IMR-90 (cell line): ENCODE measurements around the gene SCFD2. TPM values are rescaled to one million over a fixed set of nuclear protein-coding genes. Genes with fewer than 3 reads are reported as not detected.

ENCODE experiments used
- ATAC-seq: fragments of 200-7000 bp; cut with Tn5 transposase; 2 replicates; pipeline ENCODE4 v1.9.1; 2020; ENCODE audit warnings: low read depth, mild to moderate bottlenecking, moderate library complexity
- BruUV-seq: library from RNA; stranded (reverse); fragments of 400-500 nt; replicated peaks from 2 replicates; lab custom pipeline; 2021; lab: Mats Ljungman, UMichigan
- CTCF ChIA-PET: fragments of 300-600 bp; formaldehyde crosslinking; extraction: SDS; loops from one replicate; lab custom pipeline; 2021; ENCODE audit warnings: antibody characterized with exemption; lab: Yijun Ruan, JAX
- POLR2A ChIA-PET: fragments of 300-600 bp; sonication (Branson Sonifier 250); formaldehyde crosslinking; loops from one replicate; lab custom pipeline; 2022; ENCODE audit warnings: antibody characterized with exemption; ENCODE audit not compliant: unreplicated experiment; lab: Charles Lee
- DNase-seq: peaks from one replicate; pipeline ENCODE4 v3.0.0; 2013
- H2AFZ ChIP-seq: replicated peaks from 2 replicates; pipeline ENCODE3; 2013; ENCODE audit warnings: low read length, mild to moderate bottlenecking; ENCODE audit not compliant: poor library complexity
- H2AK5ac ChIP-seq: 2 replicates; pipeline ENCODE4 v1.6.1; 2013; ENCODE audit warnings: low read depth, low read length, inconsistent platforms
- H2AK9ac ChIP-seq: replicated peaks from 2 replicates; pipeline ENCODE3; 2013; ENCODE audit warnings: mild to moderate bottlenecking, low read depth, low read length, moderate library complexity; ENCODE audit not compliant: poor library complexity
- H2BK120ac ChIP-seq: 2 replicates; pipeline ENCODE4 v1.6.1; 2013; ENCODE audit warnings: low read depth, low read length, inconsistent platforms
- H2BK15ac ChIP-seq: 3 replicates; pipeline ENCODE4 v1.6.1; 2013; ENCODE audit warnings: low read depth, low read length, inconsistent platforms
- H2BK20ac ChIP-seq: 2 replicates; pipeline ENCODE4 v1.6.1; 2013; ENCODE audit warnings: low read depth, mild to moderate bottlenecking, inconsistent platforms, low read length, moderate library complexity
- H2BK5ac ChIP-seq: 2 replicates; pipeline ENCODE4 v1.6.1; 2013; ENCODE audit warnings: mild to moderate bottlenecking, low read depth, low read length, inconsistent platforms; ENCODE audit not compliant: poor library complexity, severe bottlenecking
- H3K14ac ChIP-seq: replicated peaks from 2 replicates; pipeline ENCODE4 v1.6.1; 2013; ENCODE audit warnings: low read depth, low read length, inconsistent platforms
- H3K18ac ChIP-seq: 2 replicates; pipeline ENCODE4 v1.6.1; 2013; ENCODE audit warnings: low read depth, low read length, control low read depth
- H3K23ac ChIP-seq: 2 replicates; pipeline ENCODE4 v1.6.1; 2013; ENCODE audit warnings: low read depth, low read length, inconsistent platforms
- H3K27ac ChIP-seq: 2 replicates; pipeline ENCODE4 v1.5.1; 2013; ENCODE audit warnings: mild to moderate bottlenecking, control low read depth, low read length; ENCODE audit not compliant: insufficient read depth
- H3K27me3 ChIP-seq: 2 replicates; pipeline ENCODE4 v1.6.1; 2013; ENCODE audit warnings: low read length; ENCODE audit not compliant: control insufficient read depth, insufficient read depth
- H3K36me3 ChIP-seq: 2 replicates; pipeline ENCODE4 v1.6.1; 2013; ENCODE audit warnings: low read length, mixed read lengths; ENCODE audit not compliant: control insufficient read depth, insufficient read depth
- H3K4ac ChIP-seq: 2 replicates; pipeline ENCODE4 v1.6.1; 2013; ENCODE audit warnings: low read depth, low read length, inconsistent platforms
- H3K4me1 ChIP-seq: 2 replicates; pipeline ENCODE4 v1.6.1; 2013; ENCODE audit warnings: low read length, mixed read lengths; ENCODE audit not compliant: control insufficient read depth, insufficient read depth
- H3K4me2 ChIP-seq: 2 replicates; pipeline ENCODE4 v1.6.1; 2013; ENCODE audit warnings: low read depth, mild to moderate bottlenecking, control low read depth, low read length, moderate library complexity
- H3K4me3 ChIP-seq: 2 replicates; pipeline ENCODE4 v1.5.1; 2013; ENCODE audit warnings: low read depth, mild to moderate bottlenecking, control low read depth, low read length, moderate library complexity; ENCODE audit not compliant: insufficient read depth
- H3K56ac ChIP-seq: 2 replicates; pipeline ENCODE4 v1.6.1; 2013; ENCODE audit warnings: low read length, inconsistent platforms; ENCODE audit not compliant: insufficient read depth; ENCODE audit errors: extremely low read depth
- H3K79me1 ChIP-seq, 2 experiments: 2 replicates each; pipeline ENCODE4 v1.6.1; 2013; ENCODE audit warnings: low read length in 2 of 2, inconsistent platforms in 1 of 2, low read depth in 1 of 2
- H3K9ac ChIP-seq: 2 replicates; pipeline ENCODE4 v1.6.1; 2013; ENCODE audit warnings: low read depth, low read length, control low read depth
- H3K9me1 ChIP-seq: 2 replicates; pipeline ENCODE4 v1.6.1; 2013; ENCODE audit warnings: low read length, inconsistent platforms; ENCODE audit not compliant: insufficient read depth
- H3K9me3 ChIP-seq: 2 replicates; pipeline ENCODE4 v1.6.1; 2013; ENCODE audit warnings: low read length; ENCODE audit not compliant: control insufficient read depth, insufficient read depth
- H4K20me1 ChIP-seq: 2 replicates; pipeline ENCODE4 v1.6.1; 2013; ENCODE audit warnings: low read length, inconsistent platforms; ENCODE audit not compliant: insufficient read depth
- H4K5ac ChIP-seq: 2 replicates; pipeline ENCODE4 v1.6.1; 2013; ENCODE audit warnings: mild to moderate bottlenecking, low read depth, low read length, control low read depth
- H4K8ac ChIP-seq, 2 experiments: 2 replicates each; pipeline ENCODE4 v1.6.1; 2013; ENCODE audit warnings: low read depth in 2 of 2, low read length in 2 of 2, control low read depth in 1 of 2, inconsistent platforms in 1 of 2
- H4K91ac ChIP-seq: 2 replicates; pipeline ENCODE4 v1.6.1; 2013; ENCODE audit warnings: low read depth, low read length, inconsistent platforms; ENCODE audit not compliant: insufficient read depth
- BHLHE40 ChIP-seq: fragments of 150-350 bp; IDR thresholded peaks from 2 replicates; pipeline ENCODE4 v1.6.1; 2016; ENCODE audit warnings: mild to moderate bottlenecking, low read depth, low read length
- CEBPB ChIP-seq: IDR thresholded peaks from 2 replicates; pipeline ENCODE4 v1.6.1; 2012; ENCODE audit warnings: low read depth, low read length, improper control_type of control experiment
- CHD1 ChIP-seq: IDR thresholded peaks from 2 replicates; pipeline ENCODE4 v1.6.1; 2012; ENCODE audit warnings: low read depth, low read length, improper control_type of control experiment
- CTCF ChIP-seq: conservative IDR thresholded peaks from 2 replicates; pipeline ENCODE4 v1.5.1; 2012; ENCODE audit warnings: mild to moderate bottlenecking, low read depth, low read length, improper control_type of control experiment
- ELK1 ChIP-seq: fragments of 150-350 bp; IDR thresholded peaks from 2 replicates; pipeline ENCODE4 v1.6.1; 2016; ENCODE audit warnings: low read depth, mild to moderate bottlenecking, low read length, moderate library complexity, borderline replicate concordance
- FOS ChIP-seq: fragments of 150-350 bp; IDR thresholded peaks from 2 replicates; pipeline ENCODE4 v1.6.1; 2016; ENCODE audit warnings: low read depth, low read length
- MAFK ChIP-seq: IDR thresholded peaks from 2 replicates; pipeline ENCODE4 v1.6.1; 2012; ENCODE audit warnings: low read depth, low read length, improper control_type of control experiment
- MAZ ChIP-seq: IDR thresholded peaks from 2 replicates; pipeline ENCODE4 v1.6.1; 2012; ENCODE audit warnings: low read depth, mild to moderate bottlenecking, low read length, improper control_type of control experiment, moderate library complexity, borderline replicate concordance
- NFE2L2 ChIP-seq: fragments of 150-350 bp; IDR thresholded peaks from 2 replicates; pipeline ENCODE4 v1.6.1; 2016; ENCODE audit warnings: low read depth, mild to moderate bottlenecking, low read length
- POLR2A ChIP-seq: IDR thresholded peaks from 2 replicates; pipeline ENCODE4 v1.6.1; 2012; ENCODE audit warnings: mild to moderate bottlenecking, low read depth, low read length
- RAD21 ChIP-seq: IDR thresholded peaks from 2 replicates; pipeline ENCODE4 v1.6.1; 2012; ENCODE audit warnings: low read length, improper control_type of control experiment
- RCOR1 ChIP-seq: IDR thresholded peaks from 2 replicates; pipeline ENCODE4 v1.6.1; 2012; ENCODE audit warnings: mild to moderate bottlenecking, low read length, improper control_type of control experiment; ENCODE audit not compliant: insufficient replicate concordance
- RFX5 ChIP-seq: IDR thresholded peaks from 2 replicates; pipeline ENCODE4 v1.8.0; 2012; ENCODE audit warnings: low read depth, mild to moderate bottlenecking, low read length, moderate library complexity
- SMC3 ChIP-seq: fragments of 150-350 bp; IDR thresholded peaks from 2 replicates; pipeline ENCODE4 v1.6.1; 2016; ENCODE audit warnings: low read depth, mild to moderate bottlenecking, antibody characterized with exemption, low read length, moderate library complexity
- USF2 ChIP-seq: fragments of 150-350 bp; IDR thresholded peaks from 2 replicates; pipeline ENCODE4 v1.6.1; 2017; ENCODE audit warnings: mild to moderate bottlenecking, antibody characterized with exemption, low read length, low read depth
- WGBS, 2 experiments: methylation state at CpG; one replicate each; pipeline versions ENCODE4 v1.1.5 to v1.1.7; 2013; ENCODE audit warnings: missing lambda C conversion rate in 2 of 2; ENCODE audit not compliant: insufficient read length in 1 of 2; ENCODE audit errors: extremely low coverage in 2 of 2; 5-methylcytosine and 5-hydroxymethylcytosine counted together
- dilution Hi-C: fragments of 300-500 bp; cut with HindIII; formaldehyde crosslinking; loops from one replicate; pipeline ENCODE4 v1.14.3; 2018; ENCODE audit warnings: low sequenced_read_pairs; ENCODE audit not compliant: unreplicated experiment
- in situ Hi-C: fragments of 300-500 bp; cut with MboI; formaldehyde crosslinking; loops from 3 replicates; pipeline ENCODE4 v1.14.3; 2019; ENCODE audit warnings: low sequenced_read_pairs, inconsistent platforms, mixed read lengths
- intact Hi-C: fragments of 100-400 bp; cut with micrococcal nuclease; formaldehyde crosslinking; loops from 2 replicates; pipeline ENCODE4 v1.10.0; 2022
- polyA plus RNA-seq, 3 experiments: library from polyadenylated mRNA; depleted of rRNA; stranded (reverse); fragments of >200 nt; gene quantifications; 2 replicates each; pipeline ENCODE4 v1.2.3, GENCODE V29; 2012; ENCODE audit warnings: low replicate concordance in 1 of 3
- total RNA-seq: library from RNA; depleted of rRNA; stranded (reverse); fragments of >200 nt; gene quantifications from 2 replicates; pipeline ENCODE4 v1.2.3, GENCODE V29; 2012

The SCFD2 gene
- total and polyA plus RNA-seq, 2 of the 4 experiments (the other 2 are of a cell fraction): 18.9 to 62.4 TPM

- no peak overlapping the region for H2AFZ ChIP-seq
- peaks cover 0 to 4% of the 10 kb centered on the region in 2 experiments; a peak in 1 of 4 replicates for H3K79me1 ChIP-seq
- no peak overlapping the region for H3K27ac ChIP-seq
- 0 out of 2 replicates have a peak, but pooled peaks cover 3% of the 10 kb centered on the region for H3K9me1 ChIP-seq
- no peak overlapping the region for H3K4ac ChIP-seq
- no peaks in the 10 kb centered on the region for H3K9me3 ChIP-seq
- no peak overlapping the region for H3K56ac ChIP-seq
- H3K4me3 ChIP-seq: no peak overlapping the region
- no peak overlapping the region for H3K9ac ChIP-seq
- no peak overlapping the region for H2BK20ac ChIP-seq
- no peak overlapping the region for H4K5ac ChIP-seq
- DNase-seq (no peak), ATAC-seq (no peak)
- no peak overlapping the region for H2AK9ac ChIP-seq
- intact Hi-C loops: no loop called here
- peaks cover 1% of the 10 kb centered on the region; the same call in 1 of the 2 replicates for H3K4me1 ChIP-seq
- BruUV-seq: TSS peak; percentile 6
- no peaks in the 10 kb centered on the region for H3K27me3 ChIP-seq
- ChIA-PET CTCF (interaction anchor here (1.1 kb wide), 1 partner anchor 19 kb away, joined by 6 read pairs; no protein-coding TSS in a partner anchor), POLR2A (no interaction called here)
- H4K8ac ChIP-seq: no peak overlapping the region
- in situ Hi-C loops: no loop called here
- H3K18ac ChIP-seq: no peak overlapping the region
- H2BK120ac ChIP-seq: no peak overlapping the region
- H3K36me3 ChIP-seq: no peaks in the 10 kb centered on the region
- no peak overlapping the region for H4K91ac ChIP-seq
- WGBS, 2 experiments: no CpG with 5 or more reads among the region's 4 CpGs
- H3K4me2 ChIP-seq: no peak overlapping the region
- no peak overlapping the region for H3K23ac ChIP-seq
- 0 out of 2 replicates have a peak overlapping the region, but pooled peaks have one; percentile 48 for H3K14ac ChIP-seq
- no peak overlapping the region for H2AK5ac ChIP-seq
- H2BK5ac ChIP-seq: no peak overlapping the region
- dilution Hi-C loops: no loop called here
- H4K20me1 ChIP-seq: no peaks in the 10 kb centered on the region
- no peak overlapping the region for H2BK15ac ChIP-seq
- TF ChIP-seq POLR2A (no peak), BHLHE40 (no peak), FOS (no peak), CEBPB (no peak), CHD1 (no peak), ELK1 (no peak), RFX5 (no peak), RCOR1 (no peak), NFE2L2 (no peak), MAFK (no peak), USF2 (no peak), SMC3 (no peak), CTCF (no peak), MAZ (no peak), RAD21 (no peak)
Measured at GRCh38 chr4:53132132-53132891, 233.5 kb downstream of the SCFD2 start.
